Activated effector memory CD4-positive, alpha-beta T cell treated with anti-CD3 and anti-CD28 coated beads, Interleukin-2, amount 50 U/mL, for 16 hours (primary cell): Measurements from ENCODE around the gene PRICKLE1.
"Not testable (repeated sequence)": the region's sequence is repeated elsewhere in the genome, so short reads cannot be mapped to it uniquely, and the experiment has no call there.

Source experiments
- DNase-seq: peaks from one replicate; pipeline ENCODE4 v3.0.0-alpha.2; 2020

The PRICKLE1 gene

GRCh38 chr12:42552822-42553221 is 36.7 kb downstream of the PRICKLE1 start:
- no peak for DNase-seq

DNA sequence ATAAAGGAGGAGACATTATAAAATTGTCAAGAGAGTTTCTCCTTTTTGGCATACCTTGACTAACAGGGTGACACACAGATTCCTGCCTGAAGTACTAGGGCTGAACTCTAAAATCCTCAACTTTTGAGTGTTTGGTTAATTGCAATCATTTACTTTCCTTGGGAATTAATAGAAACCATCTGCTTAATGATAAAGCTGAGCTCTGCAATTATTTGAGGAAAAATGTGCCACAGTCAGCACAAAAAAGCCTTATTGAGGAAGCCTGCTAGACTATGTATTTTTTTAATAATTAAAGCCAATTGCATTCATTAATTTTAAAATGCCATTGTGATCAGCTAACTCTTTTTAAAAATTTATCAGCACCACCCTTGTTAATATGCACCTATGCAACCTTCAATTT is 38.7 kb downstream of the PRICKLE1 start:
- DNase-seq, result no peak

GRCh38 chr12:42546709-42547108 is 42.8 kb downstream of the PRICKLE1 start:
- no peak for DNase-seq

DNA sequence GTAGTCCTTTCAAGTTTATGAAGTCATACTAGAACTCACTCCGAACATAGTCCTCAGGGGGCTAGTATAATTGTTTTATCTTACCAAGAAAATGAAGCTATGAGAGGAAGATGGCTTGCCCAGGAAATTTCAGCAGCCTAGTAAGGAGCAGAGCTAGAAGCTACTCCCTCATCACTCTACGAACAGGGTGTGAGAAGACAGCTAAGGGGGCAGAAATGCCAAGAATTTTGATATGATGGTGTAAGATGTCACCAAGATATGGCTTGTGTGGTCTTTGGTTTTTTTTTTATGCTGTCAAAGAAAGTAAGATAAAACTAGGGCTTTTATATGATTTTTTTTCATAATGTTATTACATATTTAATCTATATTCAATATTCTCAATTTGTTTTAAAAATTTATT is 47.6 kb downstream of the PRICKLE1 start:
- no peak for DNase-seq

GRCh38 chr12:42541308-42541707 is 48.2 kb downstream of the PRICKLE1 start:
- not testable (repeated sequence) for DNase-seq

DNA sequence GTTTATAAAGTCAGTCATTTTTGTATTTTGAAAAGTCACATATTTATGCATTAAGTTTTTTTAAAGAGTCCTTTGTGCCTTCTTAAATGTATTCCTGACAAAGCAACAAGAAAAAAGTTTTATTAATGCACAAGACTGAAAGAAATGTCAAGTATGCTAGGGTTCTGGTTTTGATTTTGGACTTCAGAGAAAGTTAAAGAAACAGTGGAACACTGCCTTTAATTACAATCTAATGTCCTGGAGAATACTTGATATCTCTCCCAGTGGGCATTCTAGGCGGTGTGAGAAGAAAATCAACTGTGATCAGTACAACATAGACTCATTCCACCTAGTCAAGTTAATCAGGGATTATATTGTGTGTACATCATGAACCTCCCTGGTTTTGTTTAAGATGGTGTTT is 49.9 kb downstream of the PRICKLE1 start:
- no peak for DNase-seq

GRCh38 chr12:42538203-42538602 is 51.3 kb downstream of the PRICKLE1 start:
- no peak for DNase-seq

GRCh38 chr12:42534184-42534838 is 55.2 kb downstream of the PRICKLE1 start:
- DNase-seq, result no peak

GRCh38 chr12:42530284-42530683 is 59.3 kb downstream of the PRICKLE1 start:
- DNase-seq, result no peak

- no peak for DNase-seq
These were observed 64.1 kb downstream of the PRICKLE1 start for GRCh38 chr12:42525444-42525843.

GRCh38 chr12:42524716-42525115 is 64.8 kb downstream of the PRICKLE1 start:
- DNase-seq, result no peak

- no peak for DNase-seq
These were observed 73.0 kb downstream of the PRICKLE1 start for GRCh38 chr12:42516573-42516972.

DNA sequence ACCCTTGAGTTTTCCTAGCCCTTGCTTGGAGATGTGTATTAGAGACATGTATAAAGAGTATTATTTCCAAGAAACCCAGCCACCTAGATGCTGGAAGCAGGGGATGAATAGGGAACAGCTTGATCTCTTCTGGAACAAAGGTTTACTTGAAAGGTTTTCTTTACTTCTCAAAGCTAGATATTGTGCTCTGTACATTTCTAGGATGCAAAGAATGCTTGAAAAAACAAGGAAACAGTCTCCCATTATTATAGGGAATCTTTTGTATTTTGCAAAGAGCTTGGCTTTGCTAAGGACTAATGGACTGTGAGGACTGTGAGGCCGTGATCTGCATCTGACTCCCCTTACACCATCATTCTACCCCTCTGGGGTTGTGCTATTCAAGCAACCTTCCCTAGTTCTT is 77.9 kb downstream of the PRICKLE1 start:
- DNase-seq, result no peak

GRCh38 chr12:42510823-42511222 is 78.7 kb downstream of the PRICKLE1 start:
- no peak for DNase-seq

GRCh38 chr12:42508913-42509460 is 80.6 kb downstream of the PRICKLE1 start:
- no peak for DNase-seq

DNA sequence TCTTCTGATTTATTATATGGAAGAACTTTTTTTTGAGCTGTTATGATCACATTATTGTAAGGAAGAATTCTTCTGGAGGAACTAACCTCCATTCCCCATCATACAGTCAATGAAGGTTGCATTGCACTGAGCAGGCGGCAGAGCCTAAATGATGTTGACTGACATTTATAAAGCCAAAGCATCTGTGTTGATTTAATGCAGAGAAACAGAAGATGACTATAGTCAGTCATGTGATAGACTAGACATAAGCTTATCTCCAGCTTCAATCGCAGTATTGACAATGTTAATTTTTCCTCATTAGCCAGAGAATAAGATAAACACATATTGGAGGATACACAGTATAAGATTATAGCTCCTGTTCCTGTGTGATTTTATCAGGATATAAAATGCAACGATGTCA is 82.0 kb downstream of the PRICKLE1 start:
- no peak for DNase-seq

DNA sequence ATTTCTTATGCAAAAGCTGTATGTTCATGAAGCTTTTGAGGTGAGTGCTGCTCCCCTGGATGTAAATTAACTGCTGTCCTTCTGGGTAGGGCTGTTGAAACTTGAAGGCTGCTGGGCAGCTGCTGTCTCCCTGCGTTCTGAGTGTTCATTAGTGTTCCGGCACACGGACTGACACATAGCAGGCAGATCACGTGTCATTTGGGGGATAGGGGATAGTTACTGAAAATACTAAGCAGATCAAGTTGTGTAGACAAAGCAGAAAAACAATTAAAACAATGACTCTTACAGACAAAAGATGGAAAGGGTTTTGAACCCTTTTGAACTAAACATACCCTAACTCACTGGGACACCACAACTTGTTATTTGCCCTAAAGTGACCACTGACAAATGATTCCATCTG is 82.5 kb downstream of the PRICKLE1 start:
- no peak for DNase-seq

GRCh38 chr12:42504049-42504448 is 85.5 kb downstream of the PRICKLE1 start:
- DNase-seq, result no peak

DNA sequence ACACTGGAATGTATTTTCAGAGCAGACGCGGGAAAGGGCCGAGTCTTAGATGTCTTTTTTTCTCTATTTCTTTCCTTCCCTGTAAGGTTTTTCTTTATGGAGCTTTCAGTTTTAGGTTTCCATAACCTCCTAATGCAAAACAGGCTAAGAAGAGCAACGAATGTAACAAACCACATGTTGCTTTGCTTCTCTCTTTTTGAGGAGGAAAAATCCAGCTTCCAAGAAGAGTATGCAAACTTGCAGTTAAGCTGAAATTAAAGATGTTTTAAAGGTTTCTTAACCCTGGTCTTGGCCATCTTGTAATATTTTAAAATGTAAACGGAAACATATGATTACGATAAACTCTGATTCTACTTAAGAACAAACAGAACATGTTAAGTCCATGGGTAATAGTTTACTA is 86.9 kb downstream of the PRICKLE1 start:
- no peak for DNase-seq

GRCh38 chr12:42498549-42499247 is 90.8 kb downstream of the PRICKLE1 start:
- no peak for DNase-seq

- no peak for DNase-seq
These were observed 92.7 kb downstream of the PRICKLE1 start for GRCh38 chr12:42496886-42497285.

DNA sequence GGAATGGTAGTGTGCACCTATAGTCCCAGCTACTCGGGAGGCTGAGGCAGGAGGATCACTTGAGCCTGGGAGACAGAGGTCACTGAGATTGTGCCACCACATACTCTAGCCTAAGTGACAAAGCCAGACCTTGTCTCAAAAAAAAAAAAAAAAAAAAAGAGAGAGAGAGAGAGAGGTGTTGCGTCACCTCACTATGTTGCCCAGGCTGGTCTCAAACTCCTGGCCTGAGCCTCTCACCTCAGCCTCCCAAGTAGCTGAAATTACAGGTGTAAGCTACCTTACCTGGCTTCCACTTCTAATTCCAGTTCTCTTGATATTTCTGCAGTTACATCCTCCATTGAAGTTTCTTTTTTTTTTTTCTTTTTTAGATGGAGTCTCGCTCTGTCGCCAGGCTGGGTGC is 94.3 kb downstream of the PRICKLE1 start:
- DNase-seq, result no peak

DNA sequence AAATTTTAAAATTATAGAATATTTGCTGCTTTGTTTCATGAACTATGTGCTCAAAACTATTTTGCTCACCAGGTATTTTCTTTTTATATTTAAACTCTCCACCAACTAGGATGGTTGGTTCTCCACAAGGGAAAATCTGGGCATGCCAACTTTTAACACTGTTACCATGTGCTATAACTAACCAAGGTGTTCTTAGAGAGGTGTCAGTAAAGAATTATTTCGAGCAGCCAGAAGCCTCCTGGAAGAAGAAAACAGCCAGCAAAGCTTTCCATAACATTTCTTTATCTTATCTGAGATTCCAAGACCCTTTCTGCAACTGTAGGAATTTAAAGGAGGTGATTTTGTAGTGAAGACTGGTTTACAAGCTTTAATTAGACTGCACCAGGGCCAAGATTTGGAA is 97.3 kb downstream of the PRICKLE1 start:
- DNase-seq, result no peak

- no peak for DNase-seq
These were observed 99.2 kb downstream of the PRICKLE1 start for GRCh38 chr12:42490261-42490842.
